Measurements from ENCODE around the gene CAMK2B. TPM values are rescaled to one million over a fixed set of nuclear protein-coding genes. Genes with fewer than 3 reads are reported as not detected.

CAMK2B gene
- total RNA-seq, 2 experiments from 2014 or later = 0.11 TPM; not detected in 1

- no peak for DNase-seq
- no peak for ATAC-seq (ENCODE audit: low read depth)
- Mint-ChIP-seq H3K36me3 (no peaks in the 10 kb centered on the region), H3K9me3 (no peaks in the 10 kb centered on the region), H3K27me3 (peaks cover 9% of the 10 kb centered on the region), H3K4me1 (peaks cover 11% of the 10 kb centered on the region), H3K4me3 (no peak overlapping the region), H3K27ac (no peak overlapping the region)
- POLR2A ChIA-PET = interaction anchor here (0.8 to 1.4 kb wide), 3 partner anchors 107 to 387 kb away, joined by 3 to 5 read pairs (median 3); partner anchors contain the start of gene TMED4
Observed at GRCh38 chr7:44194562-44195145, 130.7 kb downstream of the CAMK2B start.

- Mint-ChIP-seq H3K27me3 (peaks cover 8% of the 10 kb centered on the region), H3K27ac (no peak overlapping the region), H3K36me3 (no peaks in the 10 kb centered on the region), H3K4me1 (peaks cover 11% of the 10 kb centered on the region), H3K4me3 (no peak overlapping the region), H3K9me3 (no peaks in the 10 kb centered on the region)
- ATAC-seq (ENCODE audit: low read depth) (no peak), DNase-seq (no peak)
- POLR2A ChIA-PET = interaction anchor here (1.4 kb wide), 1 partner anchor 107 kb away, joined by 3 read pairs; no protein-coding TSS in a partner anchor
Observed at GRCh38 chr7:44194069-44194468, 131.3 kb downstream of the CAMK2B start.

GRCh38 chr7:44193011-44193802 lies 132.2 kb downstream of the CAMK2B start:
- no peak for DNase-seq
- no peak for ATAC-seq (ENCODE audit: low read depth)
- POLR2A ChIA-PET = no interaction called here
- H3K36me3 Mint-ChIP-seq = no peaks in the 10 kb centered on the region
- H3K27ac Mint-ChIP-seq = no peak overlapping the region
- H3K4me3 Mint-ChIP-seq = no peak overlapping the region
- peaks cover 11% of the 10 kb centered on the region for H3K4me1 Mint-ChIP-seq
- no peaks in the 10 kb centered on the region for H3K9me3 Mint-ChIP-seq
- peaks cover 7% of the 10 kb centered on the region for H3K27me3 Mint-ChIP-seq

DNA sequence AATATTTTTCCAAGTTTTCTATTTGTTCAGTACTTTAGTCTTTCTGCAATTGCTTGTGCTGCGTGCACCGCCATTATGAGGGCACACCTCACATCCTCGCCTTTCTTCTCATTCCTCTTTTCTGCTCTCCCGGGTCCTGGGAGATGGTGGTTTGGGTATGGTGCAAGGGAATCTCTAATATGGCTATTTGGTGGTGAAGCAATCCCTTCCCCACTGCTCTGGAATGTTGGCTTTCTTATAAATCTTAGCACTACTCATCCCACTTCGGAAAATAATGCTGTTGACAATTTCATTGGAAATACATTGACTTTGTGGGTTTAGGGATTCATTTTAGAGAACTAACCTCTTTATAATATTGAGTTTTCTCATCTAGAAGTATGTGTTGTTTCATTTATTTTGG lies 134.2 kb downstream of the CAMK2B start:
- no peak overlapping the region for H3K27ac Mint-ChIP-seq
- DNase-seq (no peak), ATAC-seq (ENCODE audit: low read depth) (no peak)
- no peaks in the 10 kb centered on the region for H3K36me3 Mint-ChIP-seq
- peaks cover 9% of the 10 kb centered on the region for H3K27me3 Mint-ChIP-seq
- no peaks in the 10 kb centered on the region for H3K9me3 Mint-ChIP-seq
- POLR2A ChIA-PET = no interaction called here
- no peak overlapping the region for H3K4me3 Mint-ChIP-seq
- H3K4me1 Mint-ChIP-seq = peaks cover 6% of the 10 kb centered on the region

DNA sequence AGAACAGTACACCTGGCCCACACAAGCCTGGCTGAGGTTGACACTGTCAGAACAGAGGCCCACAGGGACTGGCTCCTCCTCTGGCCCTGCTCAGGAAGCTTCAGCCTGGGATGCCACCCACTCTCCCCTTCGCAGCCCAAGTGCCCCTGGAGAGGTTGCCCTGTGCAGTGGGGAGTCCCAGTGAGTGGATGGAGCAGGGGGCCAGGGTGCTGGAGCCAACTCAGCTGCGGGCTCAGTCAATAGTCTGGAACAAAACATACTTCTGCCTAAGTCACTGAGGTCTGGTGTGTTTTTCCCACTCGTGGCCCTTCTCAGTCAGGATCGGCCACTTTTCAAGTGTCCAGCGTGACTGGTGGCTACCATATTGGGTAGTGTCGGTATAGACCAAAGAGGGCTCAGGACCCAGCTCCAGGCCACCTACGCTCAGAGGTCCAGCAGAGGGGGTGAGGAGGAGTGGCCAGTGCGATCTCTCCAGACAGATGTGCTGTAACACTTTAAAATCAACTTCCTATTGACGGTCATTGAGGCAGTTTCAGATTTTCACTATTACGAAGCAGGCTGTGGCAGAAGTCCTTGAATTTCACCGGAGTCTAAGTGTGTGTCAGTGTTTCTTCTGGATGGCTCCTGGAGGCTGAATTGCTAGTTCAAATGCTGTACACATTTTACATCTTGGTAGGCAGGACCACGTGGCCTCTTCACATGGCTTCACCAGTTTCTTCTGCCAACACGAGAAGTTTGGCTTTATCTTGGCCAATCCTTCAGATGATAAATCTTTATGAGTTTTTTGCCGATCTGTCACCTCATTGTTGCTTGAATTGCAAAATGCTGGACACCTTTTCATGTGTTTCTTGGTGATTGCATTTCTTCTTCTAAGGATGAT lies 135.2 kb downstream of the CAMK2B start:
- POLR2A ChIA-PET = no interaction called here
- no peaks in the 10 kb centered on the region for H3K9me3 Mint-ChIP-seq
- DNase-seq (no peak), ATAC-seq (ENCODE audit: low read depth) (no peak)
- H3K4me1 Mint-ChIP-seq = peaks cover 3% of the 10 kb centered on the region
- H3K27ac Mint-ChIP-seq = no peak overlapping the region
- H3K27me3 Mint-ChIP-seq = peaks cover 9% of the 10 kb centered on the region
- H3K4me3 Mint-ChIP-seq = no peak overlapping the region
- H3K36me3 Mint-ChIP-seq = no peaks in the 10 kb centered on the region

DNA sequence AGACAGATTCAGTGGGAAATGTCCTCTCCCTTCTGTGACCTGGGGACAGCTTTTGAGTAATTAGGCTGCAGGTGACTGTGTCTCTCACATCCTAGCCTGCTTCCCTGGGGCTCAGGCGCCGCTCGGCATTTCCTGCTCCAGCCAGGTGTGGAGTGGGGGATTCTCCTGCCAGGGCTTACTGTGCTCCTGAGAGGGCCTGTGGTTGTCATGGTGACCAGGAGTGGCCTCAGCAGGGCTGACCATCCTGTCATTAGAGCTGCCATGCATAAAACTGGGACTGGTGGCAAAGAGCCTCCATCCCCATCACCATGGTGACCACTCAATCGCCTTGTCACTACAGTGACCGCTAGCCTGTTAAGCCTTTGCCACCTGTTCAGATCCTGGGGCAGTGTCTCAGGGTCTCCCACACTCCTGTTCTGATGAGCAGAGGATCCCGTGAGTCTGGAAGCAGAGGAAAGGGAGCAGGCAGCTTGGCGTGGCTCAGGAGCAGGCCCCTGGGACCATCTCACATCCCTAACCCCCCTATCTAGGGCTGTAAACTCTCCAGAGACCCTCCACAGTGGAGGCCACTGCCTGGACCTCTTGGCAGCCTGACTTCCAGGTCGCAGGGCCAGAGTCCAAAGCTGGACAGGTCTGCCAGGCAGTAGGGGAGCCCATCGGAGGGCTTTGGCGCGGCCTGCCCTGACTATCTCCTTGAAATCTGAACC lies 136.0 kb downstream of the CAMK2B start, which contains the start of gene GCK:
Gene GCK, minus strand, starts transcription at position 154 of the 707 bp plus-strand sequence. CDS start 486 bp downstream, outside the sequence.
- Mint-ChIP-seq H3K36me3 (no peaks in the 10 kb centered on the region), H3K4me3 (no peak within 1 kb of the TSS), H3K4me1 (peaks cover 3% of the 10 kb centered on the region), H3K27ac (no peak within 1 kb of the TSS), H3K9me3 (no peaks in the 10 kb centered on the region), H3K27me3 (peaks cover 9% of the 10 kb centered on the region)
- DNase-seq = no peak
- no peak for ATAC-seq (ENCODE audit: low read depth)
- POLR2A ChIA-PET = no interaction called here

GRCh38 chr7:44188480-44189225 lies 136.7 kb downstream of the CAMK2B start:
- Mint-ChIP-seq H3K27ac (no peak overlapping the region), H3K4me1 (peaks cover under 1% of the 10 kb centered on the region), H3K36me3 (no peaks in the 10 kb centered on the region), H3K4me3 (no peak overlapping the region), H3K9me3 (no peaks in the 10 kb centered on the region), H3K27me3 (peaks cover 7% of the 10 kb centered on the region)
- POLR2A ChIA-PET = no interaction called here
- ATAC-seq (ENCODE audit: low read depth) (no peak), DNase-seq (no peak)

GRCh38 chr7:44187636-44188416 lies 137.6 kb downstream of the CAMK2B start:
- Mint-ChIP-seq H3K27ac (no peak overlapping the region), H3K4me1 (no peaks in the 10 kb centered on the region), H3K4me3 (no peak overlapping the region), H3K9me3 (no peaks in the 10 kb centered on the region), H3K36me3 (peaks cover 2% of the 10 kb centered on the region), H3K27me3 (peaks cover 7% of the 10 kb centered on the region)
- DNase-seq = no peak
- POLR2A ChIA-PET = no interaction called here
- no peak for ATAC-seq (ENCODE audit: low read depth)

- Mint-ChIP-seq H3K4me1 (no peaks in the 10 kb centered on the region), H3K27ac (no peak overlapping the region), H3K9me3 (peaks cover 6% of the 10 kb centered on the region), H3K4me3 (no peak overlapping the region), H3K27me3 (peaks cover 4% of the 10 kb centered on the region), H3K36me3 (peaks cover 2% of the 10 kb centered on the region)
- no peak for DNase-seq
- POLR2A ChIA-PET = no interaction called here
- no peak for ATAC-seq (ENCODE audit: low read depth)
Observed at GRCh38 chr7:44186736-44187135, 138.7 kb downstream of the CAMK2B start.

- Mint-ChIP-seq H3K4me1 (no peaks in the 10 kb centered on the region), H3K4me3 (no peak overlapping the region), H3K27ac (no peak overlapping the region), H3K27me3 (peaks cover 4% of the 10 kb centered on the region), H3K36me3 (peaks cover 2% of the 10 kb centered on the region), H3K9me3 (peaks cover 9% of the 10 kb centered on the region)
- DNase-seq (no peak), ATAC-seq (ENCODE audit: low read depth) (no peak)
- POLR2A ChIA-PET = no interaction called here
Observed at GRCh38 chr7:44185729-44186128, 139.7 kb downstream of the CAMK2B start.

- H3K4me1 Mint-ChIP-seq = no peaks in the 10 kb centered on the region
- peaks cover 9% of the 10 kb centered on the region for H3K9me3 Mint-ChIP-seq
- H3K27me3 Mint-ChIP-seq = peaks cover 4% of the 10 kb centered on the region
- no peak for ATAC-seq (ENCODE audit: low read depth)
- peaks cover 2% of the 10 kb centered on the region for H3K36me3 Mint-ChIP-seq
- DNase-seq = no peak
- POLR2A ChIA-PET = no interaction called here
- H3K4me3 Mint-ChIP-seq = no peak overlapping the region
- peak overlapping the region; percentile 38 for H3K27ac Mint-ChIP-seq
Observed at GRCh38 chr7:44184873-44185446, 140.4 kb downstream of the CAMK2B start.

Data from activated naive CD8-positive, alpha-beta T cell treated with anti-CD3 and anti-CD28 coated beads, Interleukin-2, amount 10 ng/mL, durations not matched to agents 7 days and 5 days (primary cell).